Large intestine (tissue), 3 donors: ENCODE data around the gene H6PD. TPM values are rescaled to one million over a fixed set of nuclear protein-coding genes. Genes with fewer than 3 reads are reported as not detected.
A peak's percentile ranks its signal among the peaks of the same experiment; 100 is the strongest.

ENCODE experiments used
- DNase-seq, 2 donors: peaks; one replicate each; pipeline versions ENCODE4 v3.0.0 to v3.0.0-alpha.2; 2013
- H3K27ac ChIP-seq: one replicate; pipeline ENCODE4 v1.5.1; 2013; ENCODE audit warnings: low read length
- H3K27me3 ChIP-seq: 2 replicates; pipeline ENCODE4 v1.6.1; 2013; ENCODE audit warnings: low read length; ENCODE audit not compliant: control insufficient read depth, insufficient read depth
- H3K36me3 ChIP-seq: 2 replicates; pipeline ENCODE4 v1.6.1; 2013; ENCODE audit warnings: low read length; ENCODE audit not compliant: control insufficient read depth, insufficient read depth
- H3K4me1 ChIP-seq: one replicate; pipeline ENCODE4 v1.6.1; 2013; ENCODE audit warnings: low read length; ENCODE audit not compliant: control insufficient read depth, insufficient read depth
- H3K4me3 ChIP-seq: one replicate; pipeline ENCODE4 v1.5.1; 2013; ENCODE audit warnings: low read length
- H3K9me3 ChIP-seq: one replicate; pipeline ENCODE4 v1.6.1; 2013; ENCODE audit warnings: mild to moderate bottlenecking, low read depth, low read length, moderate library complexity; ENCODE audit not compliant: control insufficient read depth
- WGBS: methylation state at CpG from one replicate; pipeline ENCODE4 v1.1.5; 2013; ENCODE audit warnings: low lambda C conversion rate; ENCODE audit not compliant: insufficient coverage; 5-methylcytosine and 5-hydroxymethylcytosine counted together
- polyA plus RNA-seq: library from polyadenylated mRNA; unstranded; fragments of 120-200 nt; gene quantifications from one replicate; pipeline ENCODE4 v1.2.1, GENCODE V29; 2013

Gene H6PD
- polyA plus RNA-seq, 1 donor, result 36.6 TPM

DNA sequence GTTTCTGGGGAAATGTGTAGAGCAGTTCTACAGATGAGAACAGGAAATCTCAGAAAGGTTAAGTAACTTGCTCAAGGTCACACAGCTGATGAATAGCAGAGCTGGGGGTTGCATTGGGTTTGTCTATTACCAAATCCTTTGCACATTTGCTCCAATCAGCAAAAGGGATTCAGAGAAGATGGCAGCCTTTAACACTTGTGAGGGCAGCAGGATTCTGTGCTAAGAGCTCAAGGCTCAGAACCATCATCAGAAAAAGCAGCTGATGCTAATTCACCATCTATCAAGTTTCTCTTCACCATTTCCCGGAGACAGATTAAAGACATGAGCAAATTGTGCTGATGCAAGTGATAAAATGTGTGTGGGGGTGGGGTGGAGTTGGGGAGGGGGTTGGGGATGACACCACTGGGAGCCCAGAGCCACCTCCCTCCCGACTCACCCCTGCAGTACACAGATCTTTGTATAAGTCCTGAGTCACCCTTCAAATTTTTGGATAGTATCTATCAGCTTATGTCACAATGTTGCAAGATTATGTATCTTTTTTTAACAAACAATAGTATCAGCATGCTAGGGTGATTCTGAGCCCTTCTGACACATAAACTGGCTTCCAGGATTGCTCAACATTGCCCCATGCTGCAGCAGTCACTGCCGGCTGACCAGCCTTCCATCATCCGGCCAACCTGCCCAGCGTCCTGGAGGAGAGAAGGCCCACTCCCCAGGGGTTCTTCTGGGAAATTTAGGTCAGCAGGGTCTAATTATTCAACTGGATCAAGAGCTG is 55.3 kb downstream of the H6PD start:
- no peak for DNase-seq
- no peak overlapping the region for H3K27ac ChIP-seq

DNA sequence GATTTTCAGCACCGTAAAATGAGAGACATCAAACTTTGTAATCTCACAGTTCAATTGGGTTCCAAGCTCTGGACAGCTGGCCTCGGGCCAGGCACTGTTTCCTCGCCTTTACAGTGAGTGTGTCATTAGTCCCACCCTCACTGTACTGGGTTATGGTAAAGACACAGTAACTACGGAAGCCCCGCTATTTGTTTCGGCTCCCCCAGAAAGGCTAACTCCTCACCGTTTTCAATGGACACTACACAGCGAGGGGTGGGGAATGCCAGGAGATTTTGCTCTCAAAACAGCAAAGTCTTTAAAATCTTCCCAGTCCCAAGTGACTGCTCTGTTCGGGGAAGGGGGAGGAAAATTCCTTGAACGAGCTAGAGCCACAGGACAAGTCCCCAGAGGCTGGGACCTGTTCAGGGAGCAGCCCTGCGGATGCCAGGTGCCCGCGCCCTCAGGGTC is 57.4 kb downstream of the H6PD start:
- peak overlapping the region; percentile 60 for H3K4me3 ChIP-seq
- H3K4me1 ChIP-seq, result peaks cover 30% of the 10 kb centered on the region
- H3K27me3 ChIP-seq, result no peaks in the 10 kb centered on the region
- no CpG with 5 or more reads among the region's 13 CpGs for WGBS
- peaks cover 15% of the 10 kb centered on the region for H3K9me3 ChIP-seq
- peaks cover 2% of the 10 kb centered on the region for H3K36me3 ChIP-seq
- peak; percentile 62 to 81 for DNase-seq
- H3K27ac ChIP-seq, result peak overlapping the region; percentile 78

More for the DNA sequence above, 55.3 kb downstream of the H6PD start:
- H3K4me1 ChIP-seq, result peaks cover 10% of the 10 kb centered on the region
- H3K27me3 ChIP-seq, result no peaks in the 10 kb centered on the region
- H3K36me3 ChIP-seq, result no peaks in the 10 kb centered on the region
- H3K9me3 ChIP-seq, result peaks cover 17% of the 10 kb centered on the region
- WGBS, result no CpG with 5 or more reads among the region's 5 CpGs
- no peak overlapping the region for H3K4me3 ChIP-seq

DNA sequence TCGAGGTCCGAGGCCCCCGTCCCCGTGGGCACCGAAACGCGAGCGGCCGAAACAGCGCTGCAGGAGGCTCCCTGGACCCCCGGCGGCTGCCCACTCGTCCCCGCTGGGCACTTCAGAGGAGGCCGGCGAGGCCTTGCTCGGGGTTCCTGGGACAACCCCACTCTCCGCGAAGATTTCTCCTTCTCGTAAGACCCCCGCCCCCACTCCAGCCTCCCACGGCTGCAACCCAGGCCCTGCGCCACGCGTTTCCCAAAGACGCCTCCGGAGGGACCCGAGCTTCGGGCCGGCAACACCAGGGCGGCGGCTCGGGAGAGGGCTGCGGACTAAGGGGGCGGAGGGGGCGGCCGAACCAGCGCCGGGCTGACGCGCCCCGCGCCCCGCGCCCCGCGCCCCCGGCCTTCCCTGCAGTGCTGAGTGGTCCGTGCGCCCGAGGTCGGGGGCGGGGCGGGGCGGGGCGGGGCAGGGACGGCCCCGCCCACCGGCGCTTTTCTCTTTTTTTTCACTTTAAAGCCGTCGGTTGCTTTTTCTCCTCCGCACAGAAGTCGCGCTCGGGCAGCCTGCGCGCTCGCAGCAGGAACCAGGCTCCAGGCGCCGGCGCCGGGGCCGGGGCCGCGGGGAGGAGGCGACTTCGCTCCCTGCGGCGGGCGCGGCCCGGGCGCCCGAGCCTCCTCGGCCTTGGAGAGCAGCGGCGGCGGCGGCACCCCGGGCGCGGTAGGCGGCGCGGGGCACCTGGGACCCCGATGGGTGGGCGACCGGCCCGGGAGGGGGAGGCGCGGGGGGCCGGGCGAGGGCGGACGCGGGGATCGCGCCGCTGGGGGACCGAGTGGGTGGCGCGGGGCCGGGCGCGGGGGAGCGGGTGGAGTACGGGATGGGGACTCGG is 58.0 kb downstream of the H6PD start, which contains the start of gene SPSB1:
Gene SPSB1, plus strand, starts transcription at position 534 of the 880 bp plus-strand sequence. CDS start 62,998 bp downstream, outside the sequence.
- peaks cover 37% of the 10 kb centered on the region for H3K4me1 ChIP-seq
- DNase-seq, result peak; percentile 69 to 84

DNA sequence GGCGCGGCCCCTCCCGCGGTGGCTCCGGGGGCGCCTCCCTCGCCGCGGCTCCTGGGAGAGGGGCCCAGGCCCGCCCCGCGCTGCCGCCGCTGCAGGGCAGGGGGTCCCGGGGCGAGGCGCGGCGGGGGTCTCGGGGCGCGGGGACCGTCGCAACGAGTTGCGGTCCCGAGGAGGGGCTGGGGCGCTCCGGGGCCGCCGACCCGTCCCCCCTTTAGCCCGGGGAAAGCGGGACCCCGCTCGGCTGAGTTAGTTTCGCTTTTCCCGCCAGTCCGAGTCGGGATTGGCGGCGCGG is 58.6 kb downstream of the H6PD start:
- WGBS, result no CpG with 5 or more reads among the region's 43 CpGs
- peaks cover 40% of the 10 kb centered on the region for H3K4me1 ChIP-seq
- H3K27ac ChIP-seq, result peak overlapping the region; percentile 79

More for the DNA sequence above, 58.0 kb downstream of the H6PD start, which contains the start of gene SPSB1:
- Histone ChIP-seq H3K27ac (peak within 1 kb of the TSS; percentile 79), H3K4me3 (peak within 1 kb of the TSS; percentile 95), H3K36me3 (peaks cover 2% of the 10 kb centered on the region), H3K9me3 (peaks cover 15% of the 10 kb centered on the region), H3K27me3 (no peaks in the 10 kb centered on the region)
- WGBS, result no CpG with 5 or more reads among the region's 119 CpGs

DNA sequence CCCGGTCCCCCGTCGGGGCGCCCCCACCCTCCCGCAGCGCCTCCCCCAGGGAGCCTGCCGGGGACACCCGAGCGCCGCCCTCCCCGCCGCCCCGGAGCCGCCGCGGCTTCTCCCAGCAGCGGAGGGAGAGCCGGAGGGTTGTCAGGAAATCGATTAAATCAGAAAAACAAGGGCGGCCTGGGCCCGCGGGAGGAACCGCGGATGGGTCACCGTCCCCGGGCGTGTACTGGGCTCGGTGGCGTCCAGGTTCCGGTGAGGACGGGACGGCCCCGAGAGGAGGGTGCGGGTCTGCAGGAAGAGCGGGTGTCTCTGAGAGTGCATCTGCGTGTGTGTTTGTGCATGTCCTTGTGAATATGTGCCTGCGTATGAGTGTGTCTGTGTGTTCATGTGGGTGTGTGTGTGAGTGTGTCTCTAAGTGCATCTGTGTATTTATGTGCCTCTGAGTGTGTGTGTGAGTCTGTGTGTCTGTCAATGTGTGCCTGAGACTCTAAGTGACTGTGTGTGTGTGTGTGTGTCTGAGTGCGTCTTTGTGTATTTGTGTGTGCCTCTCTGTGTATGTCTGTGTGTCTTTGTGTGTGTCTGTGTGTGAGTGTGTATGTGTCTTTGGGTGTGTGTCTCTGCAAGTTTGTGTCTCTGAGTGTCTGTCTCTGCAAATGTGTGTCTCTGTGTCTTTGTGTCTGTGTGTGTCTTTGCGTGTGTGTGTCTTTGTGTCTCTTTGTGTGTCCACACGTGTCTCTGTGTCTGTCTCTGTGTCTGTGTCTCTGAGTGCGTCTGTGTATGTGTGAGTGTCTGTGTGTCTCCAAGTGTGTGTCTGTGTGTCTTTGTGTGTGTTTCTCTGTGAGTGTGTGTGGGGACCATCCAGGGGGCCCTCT is 59.2 kb downstream of the H6PD start:
- Histone ChIP-seq H3K36me3 (peaks cover 2% of the 10 kb centered on the region), H3K4me3 (peak overlapping the region; percentile 95), H3K9me3 (peaks cover 5% of the 10 kb centered on the region), H3K4me1 (peaks cover 44% of the 10 kb centered on the region), H3K27ac (peak overlapping the region; percentile 79), H3K27me3 (no peaks in the 10 kb centered on the region)
- peak in 1 of 2 donors; percentile 81 for DNase-seq
- WGBS, result no CpG with 5 or more reads among the region's 41 CpGs

More for the DNA sequence above, 58.6 kb downstream of the H6PD start:
- Histone ChIP-seq H3K9me3 (peaks cover 10% of the 10 kb centered on the region), H3K4me3 (peak overlapping the region; percentile 95), H3K27me3 (no peaks in the 10 kb centered on the region), H3K36me3 (peaks cover 2% of the 10 kb centered on the region)
- DNase-seq, result no peak

DNA sequence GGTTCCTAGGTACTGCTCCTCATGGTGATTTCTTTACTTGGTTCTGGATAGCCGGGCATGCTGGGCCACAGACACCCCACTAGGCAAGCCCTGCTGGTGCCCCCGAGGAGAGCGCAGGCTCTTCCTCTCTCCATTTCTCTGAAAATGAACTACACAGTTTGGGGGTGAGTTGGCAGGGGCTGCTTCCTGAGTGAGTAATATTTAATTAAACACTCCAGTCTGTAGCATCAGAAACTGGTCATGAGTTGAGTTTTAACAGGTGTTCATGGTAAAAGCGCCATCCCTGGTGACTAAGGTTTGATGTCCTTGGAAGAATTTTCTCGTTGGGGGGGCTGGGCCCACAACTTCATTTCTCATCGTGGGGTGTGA is 59.8 kb downstream of the H6PD start:
- Histone ChIP-seq H3K9me3 (no peaks in the 10 kb centered on the region), H3K36me3 (peaks cover 2% of the 10 kb centered on the region), H3K4me3 (peak overlapping the region; percentile 95), H3K27me3 (no peaks in the 10 kb centered on the region), H3K27ac (peak overlapping the region; percentile 79), H3K4me1 (peaks cover 44% of the 10 kb centered on the region)
- WGBS, result no CpG with 5 or more reads among the region's 6 CpGs
- DNase-seq, result no peak

DNA sequence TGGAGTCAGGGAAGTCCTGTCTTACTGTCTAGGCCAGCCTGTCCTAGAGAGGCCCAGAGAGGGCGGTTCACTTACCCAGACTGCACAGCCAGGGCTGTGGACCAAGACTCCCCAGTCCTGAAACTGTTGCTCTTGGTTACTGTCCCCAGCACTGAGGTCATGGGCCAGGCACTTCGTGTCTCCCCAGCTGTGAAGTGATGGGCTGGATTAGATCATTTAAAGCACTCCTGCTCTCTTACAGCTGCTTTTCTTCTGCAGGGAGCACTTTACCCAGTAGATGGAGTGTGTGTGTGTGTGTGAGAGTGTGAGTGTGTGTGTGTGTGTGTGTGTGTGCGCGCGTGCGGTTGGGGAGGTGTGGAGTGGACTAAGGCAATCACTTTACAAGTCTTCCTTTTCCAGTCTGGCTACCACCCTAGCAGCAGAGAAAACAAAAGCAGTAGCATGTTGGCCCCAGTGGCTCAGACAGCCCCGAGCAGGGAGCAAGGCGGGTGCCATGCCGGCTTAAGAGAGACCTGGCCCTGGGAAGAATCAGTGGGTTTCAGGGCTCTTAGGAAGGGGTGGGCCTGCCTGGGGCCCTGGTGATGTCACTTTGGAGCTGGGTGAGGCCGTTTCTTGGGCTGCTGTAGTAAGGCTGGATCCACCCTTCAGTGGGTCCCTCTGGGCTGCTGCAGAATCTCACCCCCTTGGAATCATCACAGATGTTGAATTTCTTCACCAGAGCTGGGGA is 60.5 kb downstream of the H6PD start:
- peak overlapping the region; percentile 95 for H3K4me3 ChIP-seq
- H3K27me3 ChIP-seq, result no peaks in the 10 kb centered on the region
- H3K4me1 ChIP-seq, result peaks cover 49% of the 10 kb centered on the region
- DNase-seq, result peak in 1 of 2 donors; percentile 81
- H3K36me3 ChIP-seq, result peaks cover 2% of the 10 kb centered on the region
- no CpG with 5 or more reads among the region's 10 CpGs for WGBS
- peak overlapping the region; percentile 79 for H3K27ac ChIP-seq
- H3K9me3 ChIP-seq, result no peaks in the 10 kb centered on the region

DNA sequence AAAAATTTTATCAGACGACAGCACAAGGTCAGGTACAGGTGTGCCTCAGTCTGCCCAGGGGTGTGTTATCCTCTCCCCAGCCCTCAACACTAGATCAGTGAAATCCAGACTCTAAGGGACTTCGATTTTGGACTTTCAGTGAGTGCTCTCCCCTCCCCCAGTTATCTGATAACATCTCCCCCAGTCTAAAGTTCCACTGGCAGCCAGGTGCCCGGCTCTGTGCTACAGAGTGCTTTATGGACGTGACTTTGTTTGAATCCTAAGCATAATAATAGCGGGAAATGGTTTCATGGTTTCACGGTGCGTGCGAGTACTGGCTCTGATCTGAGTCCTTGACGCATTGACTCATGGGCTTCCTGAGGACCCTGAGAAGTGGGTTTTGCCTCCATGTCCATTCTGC is 61.3 kb downstream of the H6PD start:
- peaks cover 56% of the 10 kb centered on the region for H3K4me1 ChIP-seq
- peak overlapping the region; percentile 95 for H3K4me3 ChIP-seq
- DNase-seq, result peak in 1 of 2 donors; percentile 57
- H3K27me3 ChIP-seq, result no peaks in the 10 kb centered on the region
- H3K9me3 ChIP-seq, result no peaks in the 10 kb centered on the region
- peak overlapping the region; percentile 79 for H3K27ac ChIP-seq
- WGBS, result no CpG with 5 or more reads among the region's 9 CpGs
- H3K36me3 ChIP-seq, result peaks cover 4% of the 10 kb centered on the region

DNA sequence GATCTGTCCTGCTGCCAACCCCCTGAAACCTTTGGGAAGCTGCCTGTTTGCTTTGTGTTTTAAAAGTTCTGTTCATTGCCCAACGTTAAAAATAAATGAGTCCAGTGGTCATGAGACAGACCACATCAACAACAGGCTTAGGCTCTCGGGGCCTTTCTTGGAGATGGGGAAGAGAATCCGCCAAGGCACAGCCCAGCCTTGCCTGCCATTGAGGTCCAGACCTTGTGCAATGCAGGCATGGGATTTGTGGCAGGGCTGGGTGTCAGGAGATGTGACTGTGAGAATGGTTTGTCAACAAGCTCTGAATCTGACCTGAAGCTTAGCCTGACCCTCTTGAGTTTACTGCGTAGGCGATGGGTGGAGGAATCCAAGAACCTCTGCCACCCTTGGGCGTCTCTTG is 62.3 kb downstream of the H6PD start:
- peaks cover 58% of the 10 kb centered on the region for H3K4me1 ChIP-seq
- 100% methylated on average over 3 of the region's 6 CpGs for WGBS

More for the DNA sequence above, 62.3 kb downstream of the H6PD start:
- H3K9me3 ChIP-seq, result no peaks in the 10 kb centered on the region
- peaks cover 5% of the 10 kb centered on the region for H3K36me3 ChIP-seq
- DNase-seq, result no peak
- H3K27ac ChIP-seq, result peak overlapping the region; percentile 35
- no peak overlapping the region for H3K4me3 ChIP-seq
- no peaks in the 10 kb centered on the region for H3K27me3 ChIP-seq
